HFFc6 (cell line): Measurements from ENCODE around the gene CDH23. TPM values are rescaled to one million over a fixed set of nuclear protein-coding genes. Genes with fewer than 3 reads are reported as not detected.

ENCODE experiments used
- DNase-seq: peaks from one replicate; pipeline ENCODE4 v3.0.0-alpha.2; 2018
- H3K27ac Mint-ChIP-seq: 2 replicates; pipeline ENCODE4 v1.8.0; 2020; ENCODE audit warnings: mild to moderate bottlenecking, mixed read lengths
- H3K27me3 Mint-ChIP-seq: 2 replicates; pipeline ENCODE4 v1.8.0; 2021; ENCODE audit warnings: mild to moderate bottlenecking, moderate library complexity, mixed read lengths; ENCODE audit not compliant: insufficient read depth
- H3K36me3 Mint-ChIP-seq: 2 replicates; pipeline ENCODE4 v1.8.0; 2021; ENCODE audit warnings: low read depth, mixed read lengths
- H3K4me1 Mint-ChIP-seq: 2 replicates; pipeline ENCODE4 v1.8.0; 2020; ENCODE audit warnings: low read depth, mixed read lengths
- H3K4me3 Mint-ChIP-seq: 2 replicates; pipeline ENCODE4 v1.8.0; 2020; ENCODE audit warnings: mild to moderate bottlenecking, moderate library complexity, mixed read lengths
- H3K9me3 Mint-ChIP-seq: 2 replicates; pipeline ENCODE4 v1.8.0; 2020; ENCODE audit warnings: mild to moderate bottlenecking, mixed read lengths
- microRNA-seq: library from miRNA; unstranded; fragments of <30 nt; microRNA quantifications from one replicate; pipeline ENCODE4, GENCODE V29; 2019
- total RNA-seq, 6 experiments: library from RNA; stranded (reverse); fragmentation: NEBNext Ultra II Directional; extraction: Animal tissue kit (Norgen Biotek cat#: 25700); gene quantifications; 2 replicates in 1 of 6; 3 replicates in 5 of 6; pipeline ENCODE4 v1.2.3, GENCODE V29; 2021
- TF ChIP-seq, protein P1 (sequence below): fragments of 200-600 bp; sonication (generic); IDR thresholded peaks from 2 replicates; pipeline ENCODE4 v1.5.0; 2021; ENCODE audit warnings: antibody characterized with exemption, mild to moderate bottlenecking

The CDH23 gene
- total RNA-seq, 6 experiments from 2014 or later = 0.02 to 0.11 (median 0.04) TPM; not detected in 2

GRCh38 chr10:71864911-71865361 is 468.2 kb downstream of the CDH23 start:
- TF ChIP-seq, protein P1, sequence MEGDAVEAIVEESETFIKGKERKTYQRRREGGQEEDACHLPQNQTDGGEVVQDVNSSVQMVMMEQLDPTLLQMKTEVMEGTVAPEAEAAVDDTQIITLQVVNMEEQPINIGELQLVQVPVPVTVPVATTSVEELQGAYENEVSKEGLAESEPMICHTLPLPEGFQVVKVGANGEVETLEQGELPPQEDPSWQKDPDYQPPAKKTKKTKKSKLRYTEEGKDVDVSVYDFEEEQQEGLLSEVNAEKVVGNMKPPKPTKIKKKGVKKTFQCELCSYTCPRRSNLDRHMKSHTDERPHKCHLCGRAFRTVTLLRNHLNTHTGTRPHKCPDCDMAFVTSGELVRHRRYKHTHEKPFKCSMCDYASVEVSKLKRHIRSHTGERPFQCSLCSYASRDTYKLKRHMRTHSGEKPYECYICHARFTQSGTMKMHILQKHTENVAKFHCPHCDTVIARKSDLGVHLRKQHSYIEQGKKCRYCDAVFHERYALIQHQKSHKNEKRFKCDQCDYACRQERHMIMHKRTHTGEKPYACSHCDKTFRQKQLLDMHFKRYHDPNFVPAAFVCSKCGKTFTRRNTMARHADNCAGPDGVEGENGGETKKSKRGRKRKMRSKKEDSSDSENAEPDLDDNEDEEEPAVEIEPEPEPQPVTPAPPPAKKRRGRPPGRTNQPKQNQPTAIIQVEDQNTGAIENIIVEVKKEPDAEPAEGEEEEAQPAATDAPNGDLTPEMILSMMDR = no peak
- Mint-ChIP-seq H3K9me3 (no peaks in the 10 kb centered on the region), H3K4me1 (peaks cover 39% of the 10 kb centered on the region), H3K36me3 (no peaks in the 10 kb centered on the region), H3K27ac (no peak overlapping the region), H3K4me3 (no peak overlapping the region), H3K27me3 (peaks cover 3% of the 10 kb centered on the region; the same call in 1 of the 2 replicates)
- DNase-seq = peak; percentile 52

Small RNA genes within 50 kb of the gene (microRNA-seq; reads per million reads assigned to microRNA genes)
- gene MIR7152 = not detected

Other genes starting within 250 kb of the CDH23 start
- 10 to 100 TPM in 1 of 6 experiments, 1 to 10 TPM in 5; 5.2 to 11.6 (median 5.7) TPM for gene UNC5B, start 184.3 kb upstream of the CDH23 start, total RNA-seq
- 1 to 10 TPM; 2.1 to 4.4 (median 2.7) TPM for gene SLC29A3, start 77.7 kb upstream of the CDH23 start, total RNA-seq